ENCODE measurements around the gene FCER2. TPM values are rescaled to one million over a fixed set of nuclear protein-coding genes. Genes with fewer than 3 reads are reported as not detected.

Gene FCER2
- total RNA-seq, 1 experiment from 2014 or later, result not detected

GRCh38 chr19:7648265-7649014 lies 53.5 kb downstream of the FCER2 start:
- Mint-ChIP-seq H3K36me3 (ENCODE audit: insufficient read depth in 1 of 3, low read depth in 3 of 3) (peaks cover 0 to 8% (median 4%) of the 10 kb centered on the region in 3 experiments; a peak in 3 of 7 replicates), H3K9me3 (peaks cover 0 to 3% of the 10 kb centered on the region in 2 experiments; a peak in 3 of 5 replicates), H3K4me1 (peaks cover 3 to 4% of the 10 kb centered on the region in 2 experiments), H3K4me3 (no peak overlapping the region; a peak in 1 of 5 replicates), H3K27me3 (ENCODE audit: low read depth) (peaks cover 39% of the 10 kb centered on the region), H3K27ac (no peak overlapping the region)
- no peak overlapping the region for H3K23ac ChIP-seq (ENCODE audit: insufficient read length, low read depth, low read length)
- no peaks in the 10 kb centered on the region for H3K79me1 ChIP-seq (ENCODE audit: insufficient read depth, low read depth, low read length, poor library complexity, severe bottlenecking)
- H2BK5ac ChIP-seq (ENCODE audit: insufficient read length, low read length), result no peak overlapping the region
- H4K91ac ChIP-seq (ENCODE audit: insufficient read length, low read depth, low read length), result no peak overlapping the region
- no peak overlapping the region for H3K18ac ChIP-seq (ENCODE audit: insufficient read length, low read depth, low read length)
- H3K9ac ChIP-seq (ENCODE audit: extremely low read depth, insufficient read length, low read length), result no peak overlapping the region
- H3T11ph ChIP-seq (ENCODE audit: low read length), result no peak overlapping the region
- no peak overlapping the region for H2BK12ac ChIP-seq (ENCODE audit: insufficient read length, low read depth, low read length)
- H3K56ac ChIP-seq (ENCODE audit: insufficient read length, low read depth, low read length), result no peak overlapping the region
- H3K4me1 ChIP-seq (ENCODE audit: insufficient read depth, low read length), result no peaks in the 10 kb centered on the region
- no CpG with 5 or more reads among the region's 15 CpGs for WGBS (ENCODE audit: extremely low coverage, insufficient read length, low lambda C conversion rate)
- TF ChIP-seq, protein P1, sequence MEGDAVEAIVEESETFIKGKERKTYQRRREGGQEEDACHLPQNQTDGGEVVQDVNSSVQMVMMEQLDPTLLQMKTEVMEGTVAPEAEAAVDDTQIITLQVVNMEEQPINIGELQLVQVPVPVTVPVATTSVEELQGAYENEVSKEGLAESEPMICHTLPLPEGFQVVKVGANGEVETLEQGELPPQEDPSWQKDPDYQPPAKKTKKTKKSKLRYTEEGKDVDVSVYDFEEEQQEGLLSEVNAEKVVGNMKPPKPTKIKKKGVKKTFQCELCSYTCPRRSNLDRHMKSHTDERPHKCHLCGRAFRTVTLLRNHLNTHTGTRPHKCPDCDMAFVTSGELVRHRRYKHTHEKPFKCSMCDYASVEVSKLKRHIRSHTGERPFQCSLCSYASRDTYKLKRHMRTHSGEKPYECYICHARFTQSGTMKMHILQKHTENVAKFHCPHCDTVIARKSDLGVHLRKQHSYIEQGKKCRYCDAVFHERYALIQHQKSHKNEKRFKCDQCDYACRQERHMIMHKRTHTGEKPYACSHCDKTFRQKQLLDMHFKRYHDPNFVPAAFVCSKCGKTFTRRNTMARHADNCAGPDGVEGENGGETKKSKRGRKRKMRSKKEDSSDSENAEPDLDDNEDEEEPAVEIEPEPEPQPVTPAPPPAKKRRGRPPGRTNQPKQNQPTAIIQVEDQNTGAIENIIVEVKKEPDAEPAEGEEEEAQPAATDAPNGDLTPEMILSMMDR (conservative IDR thresholded peaks at IDR 0.05), result no peak
- H3K27ac ChIP-seq (ENCODE audit: insufficient read length, low read depth, low read length), result no peak overlapping the region
- no peak overlapping the region for H4K5ac ChIP-seq (ENCODE audit: insufficient read length, low read depth, low read length)
- peaks cover 4% of the 10 kb centered on the region; the same call in 1 of the 2 replicates for H3K27me3 ChIP-seq (ENCODE audit: insufficient read depth, low read length)
- H2AK5ac ChIP-seq (ENCODE audit: insufficient read length, low read length), result no peak overlapping the region
- no peak overlapping the region for H4K8ac ChIP-seq (replicated peaks; ENCODE audit: insufficient read length, low read depth, low read length)
- no peaks in the 10 kb centered on the region for H3K79me2 ChIP-seq (ENCODE audit: insufficient read depth, low read length)
- H2AFZ ChIP-seq (ENCODE audit: low read length), result no peak overlapping the region
- H2BK15ac ChIP-seq (ENCODE audit: low read depth, low read length), result no peak overlapping the region
- H3K4me2 ChIP-seq (ENCODE audit: insufficient read depth, insufficient read length, low read length), result no peak overlapping the region
- H3K9me3 ChIP-seq (ENCODE audit: control insufficient read depth, low read depth, low read length), result no peaks in the 10 kb centered on the region
- H3K4ac ChIP-seq (ENCODE audit: low read depth, low read length), result no peak overlapping the region
- H4K20me1 ChIP-seq (ENCODE audit: control insufficient read depth, insufficient read depth, insufficient read length), result no peaks in the 10 kb centered on the region
- DNase-seq, result no peak
- no peak overlapping the region for H3K14ac ChIP-seq (ENCODE audit: insufficient read depth, low read length)
- H2BK20ac ChIP-seq (ENCODE audit: low read depth, low read length, poor library complexity, severe bottlenecking), result no peak overlapping the region
- no peak overlapping the region for H2BK120ac ChIP-seq (ENCODE audit: low read depth, low read length, poor library complexity, severe bottlenecking)
- no peaks in the 10 kb centered on the region for H3K23me2 ChIP-seq (ENCODE audit: insufficient read length, low read depth, low read length, poor library complexity, severe bottlenecking)
